Measurements from ENCODE around the gene DCHS1.

DNA sequence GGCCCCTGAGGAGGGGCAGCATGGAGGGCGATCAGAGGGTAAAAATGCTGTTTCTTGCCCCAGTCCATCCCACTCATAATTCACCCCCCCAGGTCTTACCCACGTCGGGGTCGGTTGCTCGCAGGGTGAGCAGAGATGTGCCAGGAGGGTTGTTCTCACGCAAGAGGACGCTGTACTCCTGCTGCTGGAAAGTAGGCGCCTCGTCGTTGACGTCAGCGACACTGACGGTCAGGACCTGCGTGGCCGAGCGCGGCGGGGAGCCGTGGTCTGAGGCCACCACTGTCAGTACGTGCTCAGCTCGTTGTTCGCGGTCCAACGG lies 26.1 kb downstream of the DCHS1 start:
- TF ChIP-seq EZH2 (IDR thresholded peaks at IDR 0.05; ENCODE audit: insufficient read depth, poor library complexity, severe bottlenecking) (no peak), EZH2phosphoT487 (IDR thresholded peaks at IDR 0.05; ENCODE audit: insufficient read depth, low read depth) (no peak)
